K562 (cell line): ENCODE results near the gene ALG14. TPM values are rescaled to one million over a fixed set of nuclear protein-coding genes. Genes with fewer than 3 reads are reported as not detected.

ENCODE experiments used
- ARID1B ChIP-seq: fragments of 450-650 bp; IDR thresholded peaks from 2 replicates; pipeline ENCODE4 v1.6.1; 2016; ENCODE audit warnings: antibody characterized with exemption, mild to moderate bottlenecking, inconsistent platforms
- BACH1 ChIP-seq: fragments of 200-800 bp; sonication (Bioruptor generic); IDR thresholded peaks from 2 replicates; pipeline ENCODE4 v1.6.1; 2016; ENCODE audit warnings: missing genetic modification characterization, missing compliant biosample characterization
- CBFA2T2 ChIP-seq: fragments of 450-650 bp; conservative IDR thresholded peaks from 2 replicates; pipeline ENCODE4 v1.6.1; 2017; ENCODE audit warnings: mild to moderate bottlenecking
- ELF2 ChIP-seq: fragments of 250-450 bp; sonication (Bioruptor Pico); IDR thresholded peaks from 2 replicates; pipeline ENCODE4 v1.5.0; 2021; ENCODE audit warnings: mild to moderate bottlenecking
- ELF4 ChIP-seq: fragments of 450-650 bp; formaldehyde crosslinking; IDR thresholded peaks from 2 replicates; pipeline ENCODE4 v1.4.0; 2022; ENCODE audit warnings: missing genetic modification characterization
- EP300 ChIP-seq: IDR thresholded peaks from 2 replicates; pipeline ENCODE4 v1.6.1; 2012; ENCODE audit warnings: low read length, improper control_type of control experiment
- GABPB2 ChIP-seq: fragments of 250-450 bp; sonication (Bioruptor Pico); conservative IDR thresholded peaks from 2 replicates; pipeline ENCODE4 v1.5.1; 2021; ENCODE audit warnings: mild to moderate bottlenecking
- GATA2 ChIP-seq: sonication (generic); formaldehyde crosslinking; IDR thresholded peaks from 2 replicates; pipeline ENCODE4 v1.4.0; 2020; ENCODE audit warnings: mild to moderate bottlenecking, missing genetic modification reagents
- HIVEP1 ChIP-seq: fragments of 250-450 bp; sonication (Bioruptor Pico); IDR thresholded peaks from 2 replicates; pipeline ENCODE4 v1.4.0; 2020; ENCODE audit warnings: mild to moderate bottlenecking
- IFI16 ChIP-seq: fragments of 250-450 bp; sonication (Bioruptor Pico); IDR thresholded peaks from 2 replicates; pipeline ENCODE4 v2.1.2; 2022; ENCODE audit warnings: mild to moderate bottlenecking, inconsistent platforms
- MAFG ChIP-seq: fragments of 450-650 bp; conservative IDR thresholded peaks from 2 replicates; pipeline ENCODE4 v1.6.1; 2016; ENCODE audit warnings: missing genetic modification characterization, missing compliant biosample characterization
- NFIC ChIP-seq: fragments of 450-650 bp; IDR thresholded peaks from 2 replicates; pipeline ENCODE4 v1.6.1; 2017; ENCODE audit warnings: mild to moderate bottlenecking, inconsistent platforms
- SIN3A ChIP-seq, 2 experiments: fragments of 150-350 bp in 1 of 2; IDR thresholded peaks; 2 replicates each; pipeline ENCODE4 v1.6.1; 2011 to 2016; ENCODE audit warnings: borderline replicate concordance in 2 of 2, low read depth in 2 of 2, low read length in 2 of 2, mild to moderate bottlenecking in 2 of 2, moderate library complexity in 2 of 2; ENCODE audit not compliant: control insufficient read depth in 1 of 2
- SMARCA4 ChIP-seq: fragments of 450-650 bp; IDR thresholded peaks from 2 replicates; pipeline ENCODE4 v1.6.1; 2016
- SMARCC2 ChIP-seq: fragments of 450-650 bp; IDR thresholded peaks from 2 replicates; pipeline ENCODE4 v1.6.1; 2017; ENCODE audit warnings: antibody characterized with exemption, moderate library complexity, mild to moderate bottlenecking, low read depth
- SOX6 ChIP-seq: fragments of 450-650 bp; IDR thresholded peaks from 2 replicates; pipeline ENCODE4 v1.6.1; 2014; ENCODE audit warnings: mild to moderate bottlenecking
- STAT5A ChIP-seq: IDR thresholded peaks from 2 replicates; pipeline ENCODE4 v1.6.1; 2012; ENCODE audit warnings: low read length, inconsistent platforms, borderline replicate concordance
- TFAM ChIP-seq: fragments of 250-450 bp; sonication (Bioruptor Pico); conservative IDR thresholded peaks from 2 replicates; pipeline ENCODE4 v1.5.0; 2021; ENCODE audit warnings: mild to moderate bottlenecking, moderate library complexity
- TRIM24 ChIP-seq, 2 experiments: fragments of 450-650 bp; IDR thresholded peaks; 2 replicates each; pipeline ENCODE4 v1.6.1; 2016
- ZNF239 ChIP-seq: fragments of 250-450 bp; sonication (Bioruptor Pico); IDR thresholded peaks from 2 replicates; pipeline ENCODE4 v1.4.0; 2020; ENCODE audit warnings: mild to moderate bottlenecking
- ZNF395 ChIP-seq: fragments of 200-800 bp; sonication (Bioruptor generic); IDR thresholded peaks from 2 replicates; pipeline ENCODE4 v1.6.1; 2017; ENCODE audit warnings: missing genetic modification characterization, missing compliant biosample characterization
- polyA plus RNA-seq, 8 experiments: library from polyadenylated mRNA; depleted of rRNA in 4 of 8; stranded (reverse) in 5 of 8; unstranded in 3 of 8; fragments of >200 nt; fragmentation: Nextera tagmentation in 2 of 8; fragmentation: Illumina TruSeq in 1 of 8; extraction: Ambion mirVana in 2 of 8; extraction: Trizol in 1 of 8; gene quantifications; 2 replicates each; pipeline versions ENCODE4 v1.2.1 to v1.2.3, GENCODE V29; 2011 to 2014; ENCODE audit warnings: inconsistent platforms in 1 of 8, missing spikeins in 1 of 8
- total RNA-seq, 7 experiments: library from RNA; depleted of rRNA in 6 of 7; stranded (reverse); fragments of >200 nt in 6 of 7; fragmentation: Illumina TruSeq in 2 of 7; extraction: Trizol in 2 of 7; gene quantifications; 2 replicates each; pipeline versions ENCODE4 v1.2.1 to v1.2.3, GENCODE V29; 2011 to 2021; ENCODE audit warnings: low replicate concordance in 1 of 7
- TF ChIP-seq, protein P1 (sequence below): fragments of 250-450 bp; sonication (Bioruptor Pico); IDR thresholded peaks from 2 replicates; pipeline ENCODE4 v1.8.0; 2022; ENCODE audit warnings: inconsistent platforms, mild to moderate bottlenecking, moderate library complexity, borderline replicate concordance
- TF ChIP-seq, protein P2 (sequence below): fragments of 450-650 bp; formaldehyde crosslinking; IDR thresholded peaks from 2 replicates; pipeline ENCODE4 v1.4.0; 2022; ENCODE audit warnings: missing genetic modification characterization
- TF ChIP-seq, protein P3 (sequence below): sonication (generic); formaldehyde crosslinking; IDR thresholded peaks from 2 replicates; pipeline ENCODE4 v1.8.1; 2023; ENCODE audit warnings: mild to moderate bottlenecking, missing genetic modification reagents
- TF ChIP-seq, protein P4 (sequence below): fragments of 250-450 bp; sonication (Bioruptor Pico); IDR thresholded peaks from 2 replicates; pipeline ENCODE4 v1.6.1; 2021; ENCODE audit warnings: mild to moderate bottlenecking

Gene ALG14
- total and polyA plus RNA-seq, 9 of the 15 experiments (the other 6 are each of a cell fraction or from before 2014, with no cell fraction given): 2.8 to 16.2 (median 4.9) TPM

DNA sequence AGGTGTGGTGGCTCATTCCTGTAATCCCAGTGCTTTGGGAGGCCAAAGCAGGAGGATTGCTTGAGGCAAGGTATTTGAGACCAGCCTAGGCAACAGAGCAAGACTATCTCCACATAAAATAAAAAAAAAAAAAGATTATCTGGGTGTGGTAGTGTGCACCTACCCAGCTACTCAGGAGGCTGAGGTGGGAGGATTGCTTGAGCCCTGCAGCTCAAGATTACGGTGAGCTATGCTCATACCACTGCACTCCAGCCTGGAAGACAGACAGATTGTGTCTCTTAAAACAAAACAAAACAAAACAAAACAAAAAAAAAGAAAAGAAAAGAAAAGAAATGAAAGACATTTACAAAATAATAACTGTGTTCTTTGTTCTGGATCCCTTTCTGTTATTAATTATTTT is 38.3 kb upstream of the ALG14 start (continued):
- TF ChIP-seq SIN3A (IDR thresholded peaks at IDR 0.05; ENCODE audit: borderline replicate concordance in 2 of 2, control insufficient read depth in 1 of 2, low read depth in 2 of 2, low read length in 2 of 2) (no peak), ZNF395 (CRISPR knock-in tag) (no peak), ELF4 (CRISPR knock-in tag) (no peak), MAFG (tag) (no peak), ZNF239 (no peak), HIVEP1 (CRISPR knock-in tag) (no peak), SOX6 (peak; percentile 16; the same call in 1 of the 2 replicates), SMARCC2 (no peak), CBFA2T2 (peak; percentile 78), SMARCA4 (peak; percentile 59; the same call in 1 of the 2 replicates), ELF2 (CRISPR knock-in tag) (no peak), BACH1 (tag) (no peak), GABPB2 (CRISPR knock-in tag) (no peak), TFAM (no peak), GATA2 (0 out of 2 replicates have a peak, but pooled peaks have one; percentile 15), ARID1B (peak; percentile 78), IFI16 (CRISPR knock-in tag) (no peak), EP300 (peak; percentile 16; the same call in 1 of the 2 replicates), TRIM24 (IDR thresholded peaks at IDR 0.05) (peak; percentile 36 to 41; a peak in 2 of 4 replicates), NFIC (0 out of 2 replicates have a peak, but pooled peaks have one; percentile 27), STAT5A (peak; percentile 60)
- TF ChIP-seq, protein P1, sequence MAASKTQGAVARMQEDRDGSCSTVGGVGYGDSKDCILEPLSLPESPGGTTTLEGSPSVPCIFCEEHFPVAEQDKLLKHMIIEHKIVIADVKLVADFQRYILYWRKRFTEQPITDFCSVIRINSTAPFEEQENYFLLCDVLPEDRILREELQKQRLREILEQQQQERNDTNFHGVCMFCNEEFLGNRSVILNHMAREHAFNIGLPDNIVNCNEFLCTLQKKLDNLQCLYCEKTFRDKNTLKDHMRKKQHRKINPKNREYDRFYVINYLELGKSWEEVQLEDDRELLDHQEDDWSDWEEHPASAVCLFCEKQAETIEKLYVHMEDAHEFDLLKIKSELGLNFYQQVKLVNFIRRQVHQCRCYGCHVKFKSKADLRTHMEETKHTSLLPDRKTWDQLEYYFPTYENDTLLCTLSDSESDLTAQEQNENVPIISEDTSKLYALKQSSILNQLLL (CRISPR knock-in tag): no peak
- TF ChIP-seq, protein P2, sequence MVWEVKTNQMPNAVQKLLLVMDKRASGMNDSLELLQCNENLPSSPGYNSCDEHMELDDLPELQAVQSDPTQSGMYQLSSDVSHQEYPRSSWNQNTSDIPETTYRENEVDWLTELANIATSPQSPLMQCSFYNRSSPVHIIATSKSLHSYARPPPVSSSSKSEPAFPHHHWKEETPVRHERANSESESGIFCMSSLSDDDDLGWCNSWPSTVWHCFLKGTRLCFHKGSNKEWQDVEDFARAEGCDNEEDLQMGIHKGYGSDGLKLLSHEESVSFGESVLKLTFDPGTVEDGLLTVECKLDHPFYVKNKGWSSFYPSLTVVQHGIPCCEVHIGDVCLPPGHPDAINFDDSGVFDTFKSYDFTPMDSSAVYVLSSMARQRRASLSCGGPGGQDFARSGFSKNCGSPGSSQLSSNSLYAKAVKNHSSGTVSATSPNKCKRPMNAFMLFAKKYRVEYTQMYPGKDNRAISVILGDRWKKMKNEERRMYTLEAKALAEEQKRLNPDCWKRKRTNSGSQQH (CRISPR knock-in tag): no peak
- TF ChIP-seq, protein P3, sequence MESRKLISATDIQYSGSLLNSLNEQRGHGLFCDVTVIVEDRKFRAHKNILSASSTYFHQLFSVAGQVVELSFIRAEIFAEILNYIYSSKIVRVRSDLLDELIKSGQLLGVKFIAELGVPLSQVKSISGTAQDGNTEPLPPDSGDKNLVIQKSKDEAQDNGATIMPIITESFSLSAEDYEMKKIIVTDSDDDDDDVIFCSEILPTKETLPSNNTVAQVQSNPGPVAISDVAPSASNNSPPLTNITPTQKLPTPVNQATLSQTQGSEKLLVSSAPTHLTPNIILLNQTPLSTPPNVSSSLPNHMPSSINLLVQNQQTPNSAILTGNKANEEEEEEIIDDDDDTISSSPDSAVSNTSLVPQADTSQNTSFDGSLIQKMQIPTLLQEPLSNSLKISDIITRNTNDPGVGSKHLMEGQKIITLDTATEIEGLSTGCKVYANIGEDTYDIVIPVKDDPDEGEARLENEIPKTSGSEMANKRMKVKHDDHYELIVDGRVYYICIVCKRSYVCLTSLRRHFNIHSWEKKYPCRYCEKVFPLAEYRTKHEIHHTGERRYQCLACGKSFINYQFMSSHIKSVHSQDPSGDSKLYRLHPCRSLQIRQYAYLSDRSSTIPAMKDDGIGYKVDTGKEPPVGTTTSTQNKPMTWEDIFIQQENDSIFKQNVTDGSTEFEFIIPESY: no peak
- TF ChIP-seq, protein P4, sequence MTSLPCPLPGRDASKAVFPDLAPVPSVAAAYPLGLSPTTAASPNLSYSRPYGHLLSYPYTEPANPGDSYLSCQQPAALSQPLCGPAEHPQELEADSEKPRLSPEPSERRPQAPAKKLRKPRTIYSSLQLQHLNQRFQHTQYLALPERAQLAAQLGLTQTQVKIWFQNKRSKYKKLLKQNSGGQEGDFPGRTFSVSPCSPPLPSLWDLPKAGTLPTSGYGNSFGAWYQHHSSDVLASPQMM (CRISPR knock-in tag): no peak
